Upper lobe of left lung (tissue), 6 donors: ENCODE measurements around the gene TMEM181. TPM values are rescaled to one million over a fixed set of nuclear protein-coding genes. Genes with fewer than 3 reads are reported as not detected.
A peak's percentile ranks its signal among the peaks of the same experiment; 100 is the strongest.
"Not testable (repeated sequence)": the region's sequence is repeated elsewhere in the genome, so short reads cannot be mapped to it uniquely, and the experiment has no call there.

Experiments
- ATAC-seq, 2 donors: fragments of 200-7000 bp; cut with Tn5 transposase; one replicate each; pipeline ENCODE4 v1.9.1; 2022; ENCODE audit warnings: mild to moderate bottlenecking in 2 of 2, moderate library complexity in 2 of 2; ENCODE audit not compliant: low FRiP score in 2 of 2
- DNase-seq, 2 donors: peaks; one replicate each; pipeline ENCODE4 v3.0.0-alpha.2; 2019 to 2020
- H3K27ac ChIP-seq, 4 donors: fragments of 200-600 bp; sonication (generic); one replicate each; pipeline ENCODE4 v1.5.1; 2016 to 2019
- H3K27me3 ChIP-seq, 4 donors: fragments of 200-600 bp; sonication (generic); one replicate each; pipeline ENCODE4 v1.5.1; 2017 to 2019
- H3K36me3 ChIP-seq, 4 donors: fragments of 200-600 bp; sonication (generic); one replicate each; pipeline ENCODE4 v1.5.1; 2016 to 2019
- H3K4me1 ChIP-seq, 4 donors: fragments of 200-600 bp; sonication (generic); one replicate each; pipeline ENCODE4 v1.5.1; 2018 to 2019
- H3K4me3 ChIP-seq, 4 donors: fragments of 200-600 bp; sonication (generic); one replicate each; pipeline ENCODE4 v1.5.1; 2017 to 2019; ENCODE audit warnings: mild to moderate bottlenecking in 2 of 4, moderate library complexity in 1 of 4
- H3K9me3 ChIP-seq, 4 donors: fragments of 200-600 bp; sonication (generic); one replicate each; pipeline ENCODE4 v1.5.1; 2018 to 2019
- EP300 ChIP-seq, 4 donors: sonication (generic); formaldehyde crosslinking; IDR thresholded peaks; one replicate each; pipeline ENCODE4 v1.5.1; 2017; ENCODE audit warnings: antibody characterized with exemption in 4 of 4, control low read depth in 2 of 4
- POLR2A ChIP-seq, 4 donors: fragments of 450-650 bp; IDR thresholded peaks; one replicate each; pipeline ENCODE4 v1.5.1; 2016 to 2017; ENCODE audit warnings: antibody characterized with exemption in 4 of 4, mild to moderate bottlenecking in 2 of 4
- POLR2AphosphoS5 ChIP-seq, 2 donors: sonication (generic); formaldehyde crosslinking; IDR thresholded peaks; one replicate each; pipeline ENCODE4 v1.5.1; 2017; ENCODE audit warnings: antibody characterized with exemption in 2 of 2
- WGBS, 2 donors: methylation state at CpG; one replicate each; pipeline ENCODE4 v1.1.5; 2017 to 2018; 5-methylcytosine and 5-hydroxymethylcytosine counted together
- total RNA-seq, 6 donors: library from RNA; depleted of rRNA in 4 of 6; stranded (reverse); fragments of >200 nt in 4 of 6; gene quantifications; one replicate each; pipeline versions ENCODE4 v1.1.0 to v1.2.1, GENCODE V29; 2016 to 2021
- TF ChIP-seq, protein P1 (sequence below), 6 experiments: fragments of 450-650 bp in 4 of 6; fragments of 200-600 bp in 2 of 6; sonication (generic) in 2 of 6; IDR thresholded peaks; one replicate each; pipeline ENCODE4 v1.5.1; 2016 to 2019; ENCODE audit warnings: antibody characterized with exemption in 6 of 6
- donor health status: DM: no; HTN: no; CAD: no; lungs with moderate emphysema.
- donor health status: DM: no; HTN: yes; CAD: no; lungs with severe emphysema.

Gene TMEM181
- total RNA-seq, 6 donors from 2014 or later: 11.5 to 27.6 (median 18.9) TPM

DNA sequence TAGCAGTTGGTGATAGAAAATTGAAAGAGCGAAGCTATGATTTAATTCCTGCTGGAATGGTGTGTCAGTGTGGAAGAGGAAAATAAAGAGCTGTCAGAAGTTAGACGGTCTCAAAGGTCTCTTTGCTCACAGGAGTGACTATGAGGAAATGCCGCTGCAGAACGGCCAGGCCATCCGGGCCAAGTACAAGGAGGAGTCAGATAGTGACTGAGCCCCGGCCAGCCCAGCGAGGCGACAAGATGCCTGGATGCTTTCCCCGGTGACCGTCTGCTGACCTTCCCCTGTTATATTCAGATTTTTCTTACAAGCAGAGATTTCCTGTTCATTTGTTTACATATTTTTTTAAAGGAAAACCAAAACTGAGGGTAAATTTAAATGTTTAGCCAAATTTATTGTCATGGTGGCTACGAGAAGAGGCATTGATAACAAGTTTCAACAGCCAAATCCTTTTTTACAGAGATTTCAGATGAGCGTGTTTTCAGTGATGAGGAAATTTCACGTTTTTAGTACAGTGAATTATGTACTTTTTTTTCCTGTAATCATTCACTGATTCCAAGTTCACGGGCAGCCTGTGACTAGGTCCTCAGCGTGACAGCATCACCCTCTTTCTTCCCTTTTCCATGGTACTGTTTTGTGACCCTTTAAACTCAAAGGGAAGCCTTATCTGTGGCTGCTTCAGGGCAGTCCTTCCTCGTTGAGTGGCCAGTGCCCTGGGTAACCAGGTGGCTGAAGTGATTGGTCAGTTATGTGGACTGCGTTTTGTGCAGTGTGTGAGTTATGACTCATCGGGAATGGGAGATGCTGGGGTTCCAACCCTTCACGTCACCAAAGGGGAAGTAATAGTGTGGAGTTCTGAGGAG lies 72.0 kb downstream of the TMEM181 start:
- H3K27me3 ChIP-seq: no peaks in the 10 kb centered on the region
- ATAC-seq (peak; percentile 76 to 89), DNase-seq (peak; percentile 73 to 79)
- TF ChIP-seq POLR2A (IDR thresholded peaks at IDR 0.05) (no peak), EP300 (IDR thresholded peaks at IDR 0.05) (no peak), POLR2AphosphoS5 (IDR thresholded peaks at IDR 0.05) (no peak)
- TF ChIP-seq, protein P1, sequence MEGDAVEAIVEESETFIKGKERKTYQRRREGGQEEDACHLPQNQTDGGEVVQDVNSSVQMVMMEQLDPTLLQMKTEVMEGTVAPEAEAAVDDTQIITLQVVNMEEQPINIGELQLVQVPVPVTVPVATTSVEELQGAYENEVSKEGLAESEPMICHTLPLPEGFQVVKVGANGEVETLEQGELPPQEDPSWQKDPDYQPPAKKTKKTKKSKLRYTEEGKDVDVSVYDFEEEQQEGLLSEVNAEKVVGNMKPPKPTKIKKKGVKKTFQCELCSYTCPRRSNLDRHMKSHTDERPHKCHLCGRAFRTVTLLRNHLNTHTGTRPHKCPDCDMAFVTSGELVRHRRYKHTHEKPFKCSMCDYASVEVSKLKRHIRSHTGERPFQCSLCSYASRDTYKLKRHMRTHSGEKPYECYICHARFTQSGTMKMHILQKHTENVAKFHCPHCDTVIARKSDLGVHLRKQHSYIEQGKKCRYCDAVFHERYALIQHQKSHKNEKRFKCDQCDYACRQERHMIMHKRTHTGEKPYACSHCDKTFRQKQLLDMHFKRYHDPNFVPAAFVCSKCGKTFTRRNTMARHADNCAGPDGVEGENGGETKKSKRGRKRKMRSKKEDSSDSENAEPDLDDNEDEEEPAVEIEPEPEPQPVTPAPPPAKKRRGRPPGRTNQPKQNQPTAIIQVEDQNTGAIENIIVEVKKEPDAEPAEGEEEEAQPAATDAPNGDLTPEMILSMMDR (IDR thresholded peaks at IDR 0.05): no peak
- peaks cover 7 to 83% (median 43%) of the 10 kb centered on the region in 4 donors for H3K36me3 ChIP-seq
- no peaks in the 10 kb centered on the region for H3K9me3 ChIP-seq
- H3K4me1 ChIP-seq: peaks cover 16 to 22% (median 19%) of the 10 kb centered on the region in 4 donors
- H3K27ac ChIP-seq: peak overlapping the region; percentile 47 to 74 (median 61)
- 51 to 54% methylated on average over 19 of the region's 19 CpGs for WGBS, 2 donors
- H3K4me3 ChIP-seq: no peak overlapping the region

DNA sequence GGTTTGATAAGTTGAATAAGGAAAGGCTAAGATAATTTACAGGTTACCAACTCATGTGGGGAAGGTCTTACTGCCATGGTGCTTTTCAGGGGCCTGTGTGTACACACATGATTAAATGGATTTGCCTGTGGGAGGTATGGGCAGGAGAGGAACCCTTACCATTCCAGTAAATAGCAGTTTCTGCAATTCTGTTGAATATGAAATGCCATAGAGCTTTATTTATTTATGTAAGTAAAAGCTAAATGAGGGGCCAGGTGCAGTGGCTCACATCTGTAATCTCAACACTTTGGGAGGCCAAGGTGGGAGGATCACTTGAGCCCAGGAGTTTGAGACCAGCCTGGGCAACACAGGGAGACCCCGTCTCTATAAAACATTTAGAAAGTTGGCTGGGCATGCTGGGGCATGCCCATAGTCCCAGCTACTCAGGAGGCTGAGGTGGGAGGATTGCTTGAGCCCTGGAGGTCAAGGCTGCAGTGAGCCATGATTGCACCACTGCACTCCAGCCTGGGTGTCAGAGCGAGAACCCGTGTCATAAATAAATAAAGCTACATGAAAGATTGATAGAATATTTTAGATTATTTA lies 72.7 kb downstream of the TMEM181 start:
- WGBS, 2 donors: 94% methylated on average over 3 of the region's 3 CpGs
- not testable (repeated sequence) for H3K9me3 ChIP-seq, DNase-seq, H3K4me3 ChIP-seq, H3K27me3 ChIP-seq, ATAC-seq
- peaks cover 9 to 83% (median 44%) of the 10 kb centered on the region in 4 donors for H3K36me3 ChIP-seq
- H3K4me1 ChIP-seq: peaks cover 16 to 22% (median 19%) of the 10 kb centered on the region in 4 donors
- peak overlapping the region; percentile 47 to 74 (median 61) for H3K27ac ChIP-seq

DNA sequence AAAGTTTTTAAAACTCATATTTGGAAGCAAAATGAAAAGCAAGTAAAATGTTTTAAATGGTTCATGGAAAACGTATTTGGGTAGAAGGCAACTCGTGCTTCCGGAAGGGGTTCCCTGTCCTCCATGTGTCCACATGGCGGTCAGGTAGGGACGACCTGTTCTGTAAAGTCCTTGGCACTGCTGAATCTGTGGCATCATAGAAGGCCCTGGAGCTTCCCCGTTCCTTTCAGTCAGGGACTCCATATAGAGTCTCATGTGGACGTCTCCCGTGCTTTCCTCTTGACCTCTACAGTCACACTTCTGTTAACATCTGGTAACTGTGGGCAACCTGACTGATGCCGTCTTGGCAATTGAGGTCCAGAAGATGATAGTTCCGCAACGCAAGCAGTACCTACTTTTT lies 73.2 kb downstream of the TMEM181 start:
- Histone ChIP-seq H3K36me3 (peaks cover 9 to 81% (median 42%) of the 10 kb centered on the region in 4 donors), H3K9me3 (no peaks in the 10 kb centered on the region), H3K4me3 (no peak overlapping the region), H3K27ac (peak overlapping the region in 1 of 4 donors; percentile 65), H3K4me1 (peaks cover 16 to 22% (median 19%) of the 10 kb centered on the region in 4 donors), H3K27me3 (no peaks in the 10 kb centered on the region)
- WGBS, 2 donors: 93 to 95% methylated on average over 11 of the region's 11 CpGs
- ATAC-seq: no peak
- TF ChIP-seq, protein P1 (IDR thresholded peaks at IDR 0.05): no peak
- TF ChIP-seq EP300 (IDR thresholded peaks at IDR 0.05): no peak
- DNase-seq: peak in 1 of 2 donors; percentile 18

DNA sequence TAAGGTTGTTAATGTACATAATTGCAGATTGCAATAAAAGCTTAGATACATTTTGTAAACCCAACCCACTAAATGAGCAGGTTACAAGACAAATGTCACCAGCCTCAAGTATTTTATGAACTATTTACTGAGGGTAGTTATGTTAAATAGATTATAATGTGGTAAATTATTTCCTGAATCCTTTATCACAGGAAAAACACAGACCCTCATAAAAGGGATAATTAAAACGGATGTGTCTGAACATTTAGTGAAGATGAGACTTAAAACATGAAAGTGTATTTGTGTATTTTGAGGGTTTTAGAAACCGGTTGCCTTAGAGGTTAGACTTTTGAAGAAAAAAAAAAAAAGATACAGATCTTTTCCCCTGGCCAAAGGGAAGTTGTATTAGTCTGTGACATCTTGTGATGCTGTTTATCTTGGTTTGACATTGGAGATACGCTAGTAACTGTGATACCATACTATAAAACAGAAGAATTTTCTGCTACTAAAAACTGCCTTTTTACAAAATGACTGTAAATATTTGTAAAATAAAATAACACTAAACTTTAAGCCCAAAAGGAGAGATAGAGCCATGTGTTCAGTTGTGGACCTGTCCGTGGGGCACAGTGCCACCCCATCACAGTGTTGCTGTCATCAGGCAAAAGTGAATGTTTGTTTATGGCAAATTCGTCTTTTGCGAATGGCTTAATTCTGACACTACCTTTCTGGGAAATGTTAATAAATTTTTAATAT lies 75.0 kb downstream of the TMEM181 start:
- TF ChIP-seq, protein P1 (IDR thresholded peaks at IDR 0.05): no peak
- TF ChIP-seq POLR2AphosphoS5 (IDR thresholded peaks at IDR 0.05) (no peak), EP300 (IDR thresholded peaks at IDR 0.05) (no peak), POLR2A (IDR thresholded peaks at IDR 0.05) (no peak)
- Histone ChIP-seq H3K4me1 (peaks cover 16 to 26% (median 19%) of the 10 kb centered on the region in 4 donors), H3K27ac (no peak overlapping the region), H3K27me3 (no peaks in the 10 kb centered on the region), H3K36me3 (peaks cover 7 to 64% (median 31%) of the 10 kb centered on the region in 4 donors), H3K4me3 (no peak overlapping the region), H3K9me3 (no peaks in the 10 kb centered on the region)
- ATAC-seq: no peak
- no peak for DNase-seq
- 76 to 78% methylated on average over 6 of the region's 6 CpGs for WGBS, 2 donors
